ENCODE measurements around the gene MGAT2.
"Not testable (repeated sequence)": the region's sequence is repeated elsewhere in the genome, so short reads cannot be mapped to it uniquely, and the experiment has no call there.

Gene MGAT2

DNA sequence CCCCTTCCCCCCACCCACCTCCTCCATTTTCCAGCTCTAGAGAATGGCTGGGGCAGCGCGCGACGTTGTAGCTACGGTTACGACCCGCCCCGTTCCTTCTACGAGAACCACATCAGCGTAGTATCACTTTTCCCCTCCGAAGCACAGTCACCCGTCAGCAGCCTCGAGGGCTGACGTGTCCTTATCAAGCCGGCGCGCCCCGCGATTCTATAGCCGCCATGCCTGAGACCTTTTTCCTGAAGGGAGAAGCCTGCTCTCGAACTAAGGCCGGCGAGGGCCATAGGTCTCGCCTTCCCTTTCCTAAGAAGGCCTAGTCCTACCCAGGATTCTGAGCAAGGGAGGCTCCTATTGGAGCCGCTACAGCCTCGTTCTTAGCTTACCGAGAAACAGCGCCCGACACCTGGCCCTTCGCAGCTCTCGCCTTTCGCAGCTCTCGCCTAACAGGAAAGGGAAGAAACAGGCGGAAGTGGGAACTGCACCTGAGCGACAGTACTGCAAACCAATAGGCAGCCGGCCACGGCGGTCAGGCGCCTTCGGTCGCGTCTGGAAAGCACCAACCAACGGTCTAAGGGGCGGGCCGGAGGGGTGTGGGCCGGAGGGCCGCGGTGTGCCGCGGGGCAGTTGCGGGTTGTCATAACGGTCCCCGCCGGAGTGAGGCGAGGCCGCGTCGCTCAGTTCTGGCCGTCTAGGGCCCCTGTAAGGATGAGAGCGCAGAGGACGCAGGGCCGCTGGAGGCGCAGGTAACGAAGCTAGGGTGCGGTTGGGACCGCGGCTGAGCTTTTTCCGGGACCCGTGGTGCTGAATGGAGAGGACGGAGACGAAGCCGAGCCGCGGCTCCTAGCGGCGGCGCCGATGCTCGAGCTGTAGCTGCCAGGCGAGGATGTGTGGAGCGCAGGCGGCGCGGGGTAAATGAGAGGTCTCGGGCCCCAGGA is at the start of gene MGAT2, which contains the start of gene RPL36AL:
TSS of gene MGAT2 (plus strand) at position 618 of the 932 bp plus-strand sequence. CDS start 470 bp downstream, outside the sequence.
TSS of gene RPL36AL (minus strand) at position 445 of the 932 bp plus-strand sequence. CDS start 1,522 bp downstream, outside the sequence.
- DNase-seq (ENCODE audit: low spot score), result peak; percentile 95

- no peak for DNase-seq (ENCODE audit: low spot score)
These were observed 46.6 kb upstream of the MGAT2 start for GRCh38 chr14:49574038-49574437.

- no peak for DNase-seq (ENCODE audit: low spot score)
These were observed 42.5 kb upstream of the MGAT2 start for GRCh38 chr14:49578141-49578540.

- DNase-seq (ENCODE audit: low spot score), result no peak
These were observed 40.8 kb upstream of the MGAT2 start for GRCh38 chr14:49579841-49580240.

- DNase-seq (ENCODE audit: low spot score), result no peak
These were observed 39.1 kb upstream of the MGAT2 start for GRCh38 chr14:49581209-49582112.

- no peak for DNase-seq (ENCODE audit: low spot score)
These were observed 38.3 kb upstream of the MGAT2 start for GRCh38 chr14:49582113-49582977.

- no peak for DNase-seq (ENCODE audit: low spot score)
These were observed 37.0 kb upstream of the MGAT2 start for GRCh38 chr14:49583629-49584028.

- no peak for DNase-seq (ENCODE audit: low spot score)
These were observed 36.5 kb upstream of the MGAT2 start for GRCh38 chr14:49584058-49584457.

DNA sequence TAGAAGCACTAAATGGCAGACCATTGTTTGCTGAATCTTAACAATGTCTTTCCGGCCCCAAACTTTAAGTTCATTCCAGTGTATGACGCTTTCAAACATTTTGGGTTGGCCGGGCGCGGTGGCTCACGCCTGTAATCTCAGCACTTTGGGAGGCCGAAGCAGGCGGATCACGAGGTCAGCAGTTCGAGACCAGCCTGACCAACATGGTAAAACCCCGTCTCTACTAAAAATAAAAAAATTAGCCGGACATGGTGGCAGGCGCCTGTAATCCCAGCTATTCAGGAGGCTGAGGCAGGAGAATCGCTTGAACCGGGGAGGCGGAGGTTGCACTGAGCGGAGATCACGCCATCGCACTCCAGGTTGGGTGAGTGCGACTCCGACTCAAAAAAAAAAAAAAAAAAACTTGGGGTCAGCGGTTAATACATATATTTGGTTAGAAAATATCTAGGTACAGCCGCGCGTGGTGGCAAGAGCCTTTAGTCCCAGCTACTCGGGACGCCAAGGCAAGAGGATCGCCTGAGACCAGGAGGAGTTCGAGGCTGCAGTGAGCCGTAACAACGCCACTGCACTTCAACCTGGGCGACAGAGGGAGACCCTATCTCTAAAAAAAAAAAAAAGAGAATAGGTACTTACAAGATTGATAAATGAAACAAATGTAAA is 35.5 kb upstream of the MGAT2 start:
- not testable (repeated sequence) for DNase-seq (ENCODE audit: low spot score)

DNA sequence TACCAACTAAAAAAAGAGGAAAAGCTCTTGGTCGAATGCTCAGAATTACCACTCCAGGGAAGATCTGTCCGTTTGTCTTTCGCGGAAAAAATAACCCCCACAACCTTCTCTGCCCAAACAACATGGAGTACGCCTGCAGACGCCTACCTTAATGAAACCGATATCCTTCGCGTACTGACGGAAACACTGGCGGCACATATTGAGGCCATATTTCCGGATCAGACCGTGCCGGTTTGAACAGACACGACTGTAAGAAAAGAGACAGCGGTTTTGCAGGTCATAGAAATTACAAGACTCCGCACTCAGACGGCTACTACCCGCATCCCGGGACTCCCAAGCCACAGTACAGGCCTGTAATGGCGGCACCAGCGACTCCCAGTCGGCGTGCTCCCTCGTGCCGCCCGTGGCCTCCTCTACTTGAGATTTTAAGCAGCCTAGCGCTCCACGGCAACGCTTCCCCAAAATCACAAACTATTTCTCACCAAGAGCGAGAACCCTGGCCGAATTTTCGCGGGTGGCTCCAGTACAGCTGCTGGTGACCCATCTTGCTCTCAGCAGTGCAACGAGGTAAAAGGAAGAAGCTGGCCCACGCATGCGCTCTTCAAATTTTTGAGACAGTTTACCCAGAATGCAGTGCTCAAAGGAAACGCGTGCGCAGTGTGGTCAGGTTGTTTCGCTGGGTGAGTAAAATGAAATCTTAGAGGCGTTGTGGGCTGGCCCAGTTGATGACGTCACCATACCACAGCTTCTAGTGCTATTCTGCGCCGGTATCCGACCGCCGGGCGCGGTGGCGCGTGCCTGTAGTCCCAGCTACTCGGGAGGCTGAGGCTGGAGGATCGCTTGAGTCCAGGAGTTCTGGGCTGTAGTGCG is 34.6 kb upstream of the MGAT2 start, which contains the start of gene RPS29:
TSS of gene RPS29 (minus strand) at position 578 of the 870 bp plus-strand sequence. CDS start at position 544, 34 bp downstream.
- peak; percentile 99 for DNase-seq (ENCODE audit: low spot score)

GRCh38 chr14:49586673-49587460 is 33.7 kb upstream of the MGAT2 start:
- peak; percentile 63 for DNase-seq (ENCODE audit: low spot score)

DNA sequence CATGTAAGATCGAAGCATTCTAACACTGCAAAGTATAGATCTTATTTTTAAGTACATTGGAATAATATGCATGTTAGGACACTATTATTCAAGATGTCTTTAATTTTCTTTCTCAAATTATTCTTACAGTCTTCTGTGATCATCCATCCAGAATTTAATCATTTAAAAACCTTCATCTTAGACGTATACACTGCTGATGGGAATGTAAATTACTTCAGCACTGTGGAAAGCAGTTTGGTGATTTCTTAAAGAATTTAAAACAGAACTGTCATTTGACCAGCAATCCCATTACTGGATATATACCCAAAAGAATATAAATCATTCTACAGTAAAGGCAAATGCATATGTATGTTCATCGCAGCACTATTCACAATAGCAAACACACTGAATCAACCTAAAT is 31.2 kb upstream of the MGAT2 start:
- DNase-seq (ENCODE audit: low spot score), result no peak

- no peak for DNase-seq (ENCODE audit: low spot score)
These were observed 27.6 kb upstream of the MGAT2 start for GRCh38 chr14:49593016-49593415.

DNA sequence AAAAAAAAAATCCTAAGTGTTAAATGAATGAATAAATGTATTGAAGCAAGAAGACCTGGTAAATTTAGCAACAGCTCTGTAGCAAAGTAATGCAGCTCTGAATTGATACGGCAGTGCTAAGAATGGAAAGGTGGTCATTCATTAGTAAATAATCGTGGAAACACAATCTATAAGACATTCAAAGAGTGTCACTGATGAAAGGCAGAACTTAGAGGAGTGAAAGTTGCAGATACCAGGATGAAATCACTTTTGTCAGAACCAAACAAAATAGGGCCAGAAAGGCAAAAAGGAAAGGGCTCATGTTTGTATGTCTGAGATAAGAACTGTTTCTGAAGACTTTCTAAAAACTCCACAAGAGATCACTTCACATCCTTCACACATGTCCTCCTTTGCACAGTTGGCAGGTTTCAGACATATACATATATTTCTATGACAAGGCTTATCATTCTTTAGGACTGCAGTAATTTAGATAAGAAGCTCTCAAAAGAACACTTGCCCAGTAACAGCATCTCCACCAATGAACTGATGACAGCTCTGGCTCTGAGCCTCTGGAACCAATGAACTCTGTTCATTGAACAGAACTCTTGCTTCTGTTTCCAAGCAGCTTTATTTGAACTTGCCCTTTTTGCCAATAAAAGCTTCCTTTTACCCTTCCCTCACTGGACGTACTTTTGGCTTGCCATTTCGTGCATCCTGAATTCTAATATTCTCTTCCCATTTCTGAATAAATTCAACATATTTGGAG is 26.1 kb upstream of the MGAT2 start:
- DNase-seq (ENCODE audit: low spot score), result no peak

DNA sequence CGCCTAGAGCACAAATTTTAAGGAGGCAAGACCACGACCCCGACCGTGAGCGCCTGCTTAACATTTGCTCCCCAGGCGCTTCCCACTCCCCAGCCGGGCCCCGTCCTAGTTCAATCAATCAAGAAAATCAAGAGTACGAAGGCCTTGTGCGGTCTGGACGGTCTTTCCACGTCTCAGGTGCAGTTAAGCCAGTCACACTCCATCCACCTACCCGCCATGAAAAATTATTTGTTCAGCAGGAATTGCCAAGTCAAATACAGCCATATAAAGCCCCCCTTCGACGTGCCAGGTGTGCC is 22.5 kb upstream of the MGAT2 start:
- peak; percentile 11 for DNase-seq (ENCODE audit: low spot score)

- DNase-seq (ENCODE audit: low spot score), result peak; percentile 80
These were observed 21.9 kb upstream of the MGAT2 start, which contains the start of gene LRR1 for GRCh38 chr14:49598485-49599300. Gene LRR1 (plus strand): TSS chr14:49598940. CDS start chr14:49599021, 81 bp downstream.

- DNase-seq (ENCODE audit: low spot score), result no peak
These were observed 13.0 kb upstream of the MGAT2 start for GRCh38 chr14:49607583-49607982.
